Psoas muscle (tissue), 8 donors: Measurements from ENCODE around the gene DIRAS1. TPM values are rescaled to one million over a fixed set of nuclear protein-coding genes. Genes with fewer than 3 reads are reported as not detected.

Experiments used
- ATAC-seq, 4 donors: fragments of 200-7000 bp; cut with Tn5 transposase; one replicate each; pipeline ENCODE4 v1.9.1; 2020; ENCODE audit warnings: moderate library complexity in 3 of 4, mild to moderate bottlenecking in 2 of 4
- DNase-seq, 2 donors: peaks; one replicate each; pipeline ENCODE4 v3.0.0-alpha.2; 2020
- H3K27ac ChIP-seq: fragments of 200-600 bp; one replicate; pipeline ENCODE4 v1.8.0; 2022
- H3K27me3 ChIP-seq, 3 donors: fragments of 200-600 bp in 1 of 3; one replicate each; pipeline versions ENCODE4 v1.6.1 to v1.8.0; 2013 to 2022; ENCODE audit warnings: low read length in 2 of 3, mild to moderate bottlenecking in 2 of 3, moderate library complexity in 1 of 3; ENCODE audit not compliant: insufficient read depth in 3 of 3
- H3K36me3 ChIP-seq, 2 donors: fragments of 200-600 bp in 1 of 2; one replicate each; pipeline versions ENCODE4 v1.6.1 to v1.8.0; 2013 to 2022; ENCODE audit warnings: low read depth in 1 of 2, mild to moderate bottlenecking in 1 of 2, moderate library complexity in 1 of 2; ENCODE audit not compliant: insufficient read depth in 1 of 2
- H3K4me1 ChIP-seq: fragments of 200-600 bp; one replicate; pipeline ENCODE4 v1.8.0; 2022
- H3K4me3 ChIP-seq: fragments of 200-600 bp; one replicate; pipeline ENCODE4 v1.8.0; 2022; ENCODE audit warnings: mild to moderate bottlenecking
- H3K9me3 ChIP-seq: fragments of 200-600 bp; one replicate; pipeline ENCODE4 v1.8.0; 2022
- WGBS, 3 donors: extraction: QIAGEN DNeasy Blood & Tissue Kit; methylation state at CpG; one replicate each; pipeline versions ENCODE4 v1.1.6 to v1.1.7; 2013; 5-methylcytosine and 5-hydroxymethylcytosine counted together
- intact Hi-C, 2 donors: fragments of 100-400 bp; cut with DNase I; formaldehyde crosslinking; loops; one replicate each; pipeline versions ENCODE4 v1.11.0 to v1.14.2; 2022
- polyA plus RNA-seq, 3 donors: library from polyadenylated mRNA; stranded (reverse); fragments of 200-250 nt; gene quantifications; one replicate each; pipeline ENCODE4 v1.2.3, GENCODE V29; 2013
- total RNA-seq, 4 donors: library from RNA; stranded (reverse); fragmentation: NEBNext Ultra II Directional in 2 of 4; extraction: Animal tissue kit (Norgen Biotek cat#: 25700) in 2 of 4; gene quantifications; one replicate each; pipeline versions ENCODE4 v1.2.1 to v1.2.4, GENCODE V29; 2021 to 2023
- TF ChIP-seq, protein P1 (sequence below): fragments of 200-600 bp; IDR thresholded peaks from one replicate; pipeline ENCODE4 v1.8.0; 2022; ENCODE audit warnings: antibody characterized with exemption
- donor health status: healthy with polysubstance abuse.
- donor health status: DM: no; HTN: no; CAD: no; lungs with moderate emphysema.
- donor health status: Bipolar disorder and iron deficiency.
- donor health status: healthy.
- donor health status: DM: yes; HTN: yes; CAD: no.
- donor health status: DM: no; HTN: no; CAD: no.
- donor health status: DM: no; HTN: no; CAD: no.
- donor health status: DM: yes; HTN: yes; CAD: no.

Gene DIRAS1
- total and polyA plus RNA-seq, 7 donors, result 0.13 to 29.9 (median 1.8) TPM

- Histone ChIP-seq H3K4me3 (no peak overlapping the region), H3K36me3 (no peaks in the 10 kb centered on the region), H3K4me1 (no peaks in the 10 kb centered on the region), H3K9me3 (peaks cover 5% of the 10 kb centered on the region), H3K27ac (no peak overlapping the region), H3K27me3 (peaks cover 0 to 64% (median 30%) of the 10 kb centered on the region in 3 donors)
- ATAC-seq (no peak), DNase-seq (no peak)
- 40 to 51% (median 51%) methylated on average over 6 of the region's 7 CpGs for WGBS, 3 donors
- TF ChIP-seq, protein P1, sequence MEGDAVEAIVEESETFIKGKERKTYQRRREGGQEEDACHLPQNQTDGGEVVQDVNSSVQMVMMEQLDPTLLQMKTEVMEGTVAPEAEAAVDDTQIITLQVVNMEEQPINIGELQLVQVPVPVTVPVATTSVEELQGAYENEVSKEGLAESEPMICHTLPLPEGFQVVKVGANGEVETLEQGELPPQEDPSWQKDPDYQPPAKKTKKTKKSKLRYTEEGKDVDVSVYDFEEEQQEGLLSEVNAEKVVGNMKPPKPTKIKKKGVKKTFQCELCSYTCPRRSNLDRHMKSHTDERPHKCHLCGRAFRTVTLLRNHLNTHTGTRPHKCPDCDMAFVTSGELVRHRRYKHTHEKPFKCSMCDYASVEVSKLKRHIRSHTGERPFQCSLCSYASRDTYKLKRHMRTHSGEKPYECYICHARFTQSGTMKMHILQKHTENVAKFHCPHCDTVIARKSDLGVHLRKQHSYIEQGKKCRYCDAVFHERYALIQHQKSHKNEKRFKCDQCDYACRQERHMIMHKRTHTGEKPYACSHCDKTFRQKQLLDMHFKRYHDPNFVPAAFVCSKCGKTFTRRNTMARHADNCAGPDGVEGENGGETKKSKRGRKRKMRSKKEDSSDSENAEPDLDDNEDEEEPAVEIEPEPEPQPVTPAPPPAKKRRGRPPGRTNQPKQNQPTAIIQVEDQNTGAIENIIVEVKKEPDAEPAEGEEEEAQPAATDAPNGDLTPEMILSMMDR, result no peak
- intact Hi-C loops, result no loop called here
Measured at GRCh38 chr19:2719232-2719735, 1.9 kb downstream of the DIRAS1 start.

DNA sequence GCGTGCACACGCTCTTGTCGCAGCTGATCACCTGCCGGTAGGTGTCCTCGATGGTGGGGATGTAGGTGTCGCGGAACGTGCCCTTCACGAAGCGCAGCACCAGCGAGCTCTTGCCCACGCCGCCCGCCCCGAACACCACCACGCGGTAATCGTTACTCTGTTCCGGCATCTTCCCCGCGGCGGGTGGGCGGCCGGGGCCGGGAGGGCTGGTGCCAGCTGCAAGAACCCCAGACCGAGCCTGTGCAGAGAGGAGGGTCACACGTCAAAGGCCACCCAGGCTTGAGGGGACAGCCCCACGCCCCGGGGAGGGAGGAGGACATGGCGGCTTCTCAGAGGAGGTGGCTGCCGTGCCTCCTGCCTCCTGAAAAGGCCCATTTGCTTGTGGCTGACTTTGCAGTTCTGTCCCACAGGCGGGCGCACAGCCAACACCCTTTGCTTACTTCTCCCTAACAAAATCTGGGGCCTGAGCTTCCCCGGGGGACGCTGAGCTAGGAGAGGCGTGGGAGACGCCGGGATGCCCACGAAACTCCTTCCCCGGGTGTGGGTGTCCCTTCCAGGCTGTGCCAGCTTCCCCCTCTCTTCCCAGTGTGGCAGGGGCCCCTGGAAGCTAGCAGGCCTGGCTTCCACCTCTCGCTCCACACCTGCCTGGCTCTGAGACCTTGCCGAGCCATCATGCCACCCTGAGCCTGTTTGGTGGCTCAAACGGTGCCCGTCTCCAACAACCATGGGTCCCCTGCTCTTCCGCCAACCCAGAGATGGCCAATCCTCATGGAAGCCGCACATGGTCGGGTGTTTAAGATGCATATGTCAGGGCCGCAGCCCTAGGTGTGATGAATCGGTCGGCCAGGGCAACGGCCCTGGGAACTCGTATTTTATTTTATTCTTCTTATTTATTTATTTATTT lies 3.3 kb downstream of the DIRAS1 start:
- no peak overlapping the region for H3K4me3 ChIP-seq
- ATAC-seq (no peak), DNase-seq (no peak)
- peaks cover 5% of the 10 kb centered on the region for H3K9me3 ChIP-seq
- H3K27ac ChIP-seq, result no peak overlapping the region
- 80 to 84% (median 81%) methylated on average over 48 to 52 of the region's 52 CpGs for WGBS, 3 donors
- intact Hi-C loops, result no loop called here
- H3K27me3 ChIP-seq, result peaks cover 0 to 58% (median 27%) of the 10 kb centered on the region in 3 donors
- H3K36me3 ChIP-seq, result no peaks in the 10 kb centered on the region
- no peaks in the 10 kb centered on the region for H3K4me1 ChIP-seq
- TF ChIP-seq, protein P1, result no peak

- H3K4me1 ChIP-seq, result no peaks in the 10 kb centered on the region
- TF ChIP-seq, protein P1, result no peak
- ATAC-seq (no peak), DNase-seq (no peak)
- no peak overlapping the region for H3K27ac ChIP-seq
- H3K9me3 ChIP-seq, result peaks cover 5% of the 10 kb centered on the region
- no peaks in the 10 kb centered on the region for H3K36me3 ChIP-seq
- H3K4me3 ChIP-seq, result no peak overlapping the region
- peaks cover 0 to 48% (median 25%) of the 10 kb centered on the region in 3 donors for H3K27me3 ChIP-seq
- intact Hi-C loops, result no loop called here
- WGBS, 3 donors, result 84 to 86% (median 86%) methylated on average over 47 to 51 of the region's 51 CpGs
Measured at GRCh38 chr19:2716722-2717637, 4.2 kb downstream of the DIRAS1 start.

DNA sequence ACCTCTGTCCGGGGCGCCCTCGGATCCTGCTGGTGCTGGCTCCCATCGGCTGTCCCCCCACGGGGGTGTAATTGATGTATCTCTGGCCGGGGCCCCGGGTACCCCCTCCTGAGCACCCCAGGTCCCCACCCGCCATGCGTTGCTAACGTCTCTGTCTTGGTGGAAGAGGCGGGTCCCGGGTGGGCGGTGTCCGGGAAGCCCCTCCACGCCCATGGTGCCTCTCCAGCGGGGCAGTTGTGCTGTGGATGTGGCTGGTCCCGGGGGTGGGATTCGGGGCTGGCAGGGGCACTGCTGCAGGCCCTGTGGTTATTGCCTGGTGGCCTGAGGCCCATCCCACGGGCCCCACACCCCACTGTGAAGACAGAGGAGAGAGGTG lies 4.9 kb downstream of the DIRAS1 start:
- no peak overlapping the region for H3K4me3 ChIP-seq
- intact Hi-C loops, result no loop called here
- no peaks in the 10 kb centered on the region for H3K36me3 ChIP-seq
- no peaks in the 10 kb centered on the region for H3K4me1 ChIP-seq
- TF ChIP-seq, protein P1, result no peak
- WGBS, 3 donors, result 87 to 89% (median 87%) methylated on average over 17 to 19 of the region's 19 CpGs
- peaks cover 0 to 43% (median 20%) of the 10 kb centered on the region in 3 donors for H3K27me3 ChIP-seq
- DNase-seq (no peak), ATAC-seq (no peak)
- peaks cover 5% of the 10 kb centered on the region for H3K9me3 ChIP-seq
- no peak overlapping the region for H3K27ac ChIP-seq
